BE2C (cell line): ENCODE data around the gene H2AZ2.
"Not testable (repeated sequence)": the region's sequence is repeated elsewhere in the genome, so short reads cannot be mapped to it uniquely, and the experiment has no call there.

ENCODE experiments used
- DNase-seq: peaks from one replicate; pipeline ENCODE4 v3.0.0-alpha.2; 2020
- H3K27me3 ChIP-seq: fragments of 250-450 bp; sonication (Bioruptor Pico); 2 replicates; pipeline ENCODE4 v1.5.1; 2020; ENCODE audit warnings: mild to moderate bottlenecking
- H3K36me3 ChIP-seq: fragments of 250-450 bp; sonication (Bioruptor Pico); 2 replicates; pipeline ENCODE4 v1.5.1; 2020; ENCODE audit warnings: mild to moderate bottlenecking
- H3K4me1 ChIP-seq: fragments of 250-450 bp; sonication (Bioruptor Pico); 2 replicates; pipeline ENCODE4 v1.5.1; 2020
- H3K4me3 ChIP-seq: 2 replicates; pipeline ENCODE4 v1.5.1; 2011; ENCODE audit warnings: low read depth, low read length
- H3K9me3 ChIP-seq: fragments of 250-450 bp; sonication (Bioruptor Pico); 2 replicates; pipeline ENCODE4 v1.5.1; 2020
- TF ChIP-seq, protein P1 (sequence below): IDR thresholded peaks from 2 replicates; pipeline ENCODE4 v1.5.1; 2012; ENCODE audit warnings: mild to moderate bottlenecking, low read depth, low read length

The H2AZ2 gene

DNA sequence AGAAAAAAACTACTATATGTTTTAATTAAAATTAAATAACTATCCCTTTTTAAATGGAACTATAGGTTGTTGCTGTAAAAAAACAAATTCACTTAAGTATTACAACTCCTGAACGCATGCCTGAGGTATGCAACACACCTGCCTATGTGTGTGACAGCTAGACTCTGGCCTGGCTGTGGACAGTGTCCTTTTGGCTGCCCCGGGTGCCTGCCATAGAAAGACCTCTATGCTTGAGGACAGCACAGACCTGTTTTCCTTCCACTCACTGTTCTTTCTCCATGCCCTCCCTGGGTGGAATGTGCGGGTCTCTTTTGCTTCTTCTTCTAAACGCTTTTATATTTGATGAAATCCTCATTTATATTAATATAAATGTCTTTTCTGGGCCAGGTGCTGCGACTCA lies 57.9 kb downstream of the H2AZ2 start:
- DNase-seq = no peak
- TF ChIP-seq, protein P1, sequence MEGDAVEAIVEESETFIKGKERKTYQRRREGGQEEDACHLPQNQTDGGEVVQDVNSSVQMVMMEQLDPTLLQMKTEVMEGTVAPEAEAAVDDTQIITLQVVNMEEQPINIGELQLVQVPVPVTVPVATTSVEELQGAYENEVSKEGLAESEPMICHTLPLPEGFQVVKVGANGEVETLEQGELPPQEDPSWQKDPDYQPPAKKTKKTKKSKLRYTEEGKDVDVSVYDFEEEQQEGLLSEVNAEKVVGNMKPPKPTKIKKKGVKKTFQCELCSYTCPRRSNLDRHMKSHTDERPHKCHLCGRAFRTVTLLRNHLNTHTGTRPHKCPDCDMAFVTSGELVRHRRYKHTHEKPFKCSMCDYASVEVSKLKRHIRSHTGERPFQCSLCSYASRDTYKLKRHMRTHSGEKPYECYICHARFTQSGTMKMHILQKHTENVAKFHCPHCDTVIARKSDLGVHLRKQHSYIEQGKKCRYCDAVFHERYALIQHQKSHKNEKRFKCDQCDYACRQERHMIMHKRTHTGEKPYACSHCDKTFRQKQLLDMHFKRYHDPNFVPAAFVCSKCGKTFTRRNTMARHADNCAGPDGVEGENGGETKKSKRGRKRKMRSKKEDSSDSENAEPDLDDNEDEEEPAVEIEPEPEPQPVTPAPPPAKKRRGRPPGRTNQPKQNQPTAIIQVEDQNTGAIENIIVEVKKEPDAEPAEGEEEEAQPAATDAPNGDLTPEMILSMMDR = no peak
- no peaks in the 10 kb centered on the region for H3K4me1 ChIP-seq
- no peaks in the 10 kb centered on the region for H3K27me3 ChIP-seq
- no peak overlapping the region for H3K4me3 ChIP-seq
- H3K36me3 ChIP-seq = no peaks in the 10 kb centered on the region
- H3K9me3 ChIP-seq = no peaks in the 10 kb centered on the region

DNA sequence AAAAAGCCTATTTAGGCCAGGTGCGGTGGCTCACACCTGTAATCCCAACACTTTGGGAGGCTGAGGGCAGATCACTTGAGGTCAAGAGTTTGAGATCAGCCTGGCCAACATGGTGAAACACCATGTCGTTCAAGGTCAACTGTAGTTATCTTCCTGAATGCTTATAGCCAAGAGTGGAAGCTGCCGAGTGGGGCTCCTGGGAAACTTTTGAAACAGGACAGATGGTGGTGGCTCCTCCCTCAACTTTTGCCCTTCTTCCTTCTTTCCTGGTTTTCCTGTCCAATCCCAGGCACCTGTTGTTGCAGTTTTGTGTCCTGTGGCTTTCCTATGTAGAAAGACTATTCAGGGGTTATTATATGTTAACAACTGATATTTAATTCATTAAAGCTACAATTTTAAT lies 60.1 kb downstream of the H2AZ2 start:
- H3K27me3 ChIP-seq = no peaks in the 10 kb centered on the region
- H3K36me3 ChIP-seq = no peaks in the 10 kb centered on the region
- no peak for DNase-seq
- H3K9me3 ChIP-seq = no peaks in the 10 kb centered on the region
- H3K4me3 ChIP-seq = no peak overlapping the region
- H3K4me1 ChIP-seq = no peaks in the 10 kb centered on the region
- TF ChIP-seq, protein P1 = no peak

DNA sequence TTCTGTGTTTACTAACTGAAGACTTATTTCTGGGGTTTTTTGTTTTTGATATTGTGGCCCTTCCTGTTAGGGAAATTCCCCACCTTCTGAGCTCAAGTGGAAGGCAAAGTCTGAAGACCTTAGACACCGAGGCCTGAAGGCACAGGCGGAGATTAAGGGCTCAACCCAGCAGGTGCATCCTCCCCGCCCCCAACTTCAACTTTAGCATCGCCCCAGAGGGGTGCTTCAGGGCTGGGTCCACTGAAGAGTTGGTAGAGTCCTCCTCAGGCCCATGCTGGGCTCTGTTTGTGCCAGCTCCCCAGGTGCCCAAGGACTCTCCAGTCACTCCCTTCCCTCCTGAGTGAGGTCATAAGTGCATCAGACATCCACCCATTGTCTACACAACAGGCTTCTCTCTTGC lies 60.8 kb downstream of the H2AZ2 start:
- DNase-seq = no peak
- H3K4me1 ChIP-seq = no peaks in the 10 kb centered on the region
- H3K9me3 ChIP-seq = no peaks in the 10 kb centered on the region
- H3K4me3 ChIP-seq = no peak overlapping the region
- H3K27me3 ChIP-seq = no peaks in the 10 kb centered on the region
- no peaks in the 10 kb centered on the region for H3K36me3 ChIP-seq
- TF ChIP-seq, protein P1 = no peak

DNA sequence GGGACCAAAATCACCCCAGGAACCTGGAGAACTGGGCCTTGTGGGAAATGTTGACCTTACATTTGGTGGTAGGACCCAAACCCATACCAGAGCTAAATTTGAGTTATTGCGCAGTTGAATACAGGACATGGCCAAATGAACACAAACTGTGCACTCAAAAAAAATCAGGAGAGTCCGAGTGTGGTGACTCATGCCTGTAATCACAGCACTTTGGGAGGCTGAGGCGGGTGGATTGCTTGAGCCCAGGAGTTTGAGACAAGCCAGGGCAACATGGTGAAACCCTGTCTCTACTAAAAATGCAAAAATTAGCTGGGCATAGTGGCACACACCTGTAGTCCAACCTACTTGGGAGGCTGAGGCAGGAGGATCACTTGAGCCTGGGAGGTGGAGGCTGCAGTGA lies 62.7 kb downstream of the H2AZ2 start:
- H3K4me3 ChIP-seq, H3K4me1 ChIP-seq, DNase-seq, H3K9me3 ChIP-seq, H3K36me3 ChIP-seq, H3K27me3 ChIP-seq: not testable (repeated sequence)

DNA sequence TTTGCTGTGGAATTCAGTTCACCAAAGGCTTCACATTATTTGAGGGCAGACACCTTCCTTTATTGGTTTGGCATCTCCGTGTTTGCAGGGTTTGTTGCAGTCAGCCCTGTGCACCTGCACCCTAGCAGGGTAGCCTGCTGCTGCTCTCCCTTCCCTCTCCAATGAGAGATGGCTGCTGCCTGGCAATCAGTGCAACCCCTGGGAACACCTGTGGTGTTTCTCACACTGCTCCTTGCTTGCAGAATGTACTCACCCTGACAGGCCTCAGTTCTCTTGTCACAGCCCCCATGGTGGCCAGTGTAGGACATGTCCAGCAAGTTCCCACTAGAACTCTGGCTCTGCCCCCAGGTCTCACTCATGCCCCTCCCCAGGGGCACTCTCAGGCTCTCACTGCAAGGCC lies 63.5 kb downstream of the H2AZ2 start:
- TF ChIP-seq, protein P1 = no peak
- Histone ChIP-seq H3K4me3 (no peak overlapping the region), H3K27me3 (no peaks in the 10 kb centered on the region), H3K4me1 (no peaks in the 10 kb centered on the region), H3K9me3 (no peaks in the 10 kb centered on the region), H3K36me3 (no peaks in the 10 kb centered on the region)
- no peak for DNase-seq

DNA sequence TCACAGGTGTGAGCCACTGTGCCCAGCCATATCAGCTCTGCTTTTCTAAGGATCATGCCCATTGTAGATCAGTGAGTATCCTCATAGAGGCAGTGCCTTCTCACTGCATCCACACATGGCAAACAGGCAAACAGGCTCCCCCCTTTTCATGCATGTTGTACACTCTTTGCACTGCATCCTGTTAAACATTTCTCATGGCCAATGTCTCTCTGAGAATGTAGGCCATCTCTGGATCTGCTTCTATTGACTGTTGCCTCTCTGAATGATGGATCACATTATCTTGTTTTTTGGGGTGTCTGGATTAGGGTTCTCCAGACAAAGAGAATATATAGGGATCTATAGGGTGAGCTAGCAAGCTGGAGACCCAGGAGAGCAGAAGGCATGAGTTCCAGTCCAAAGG lies 64.5 kb downstream of the H2AZ2 start:
- no peaks in the 10 kb centered on the region for H3K4me1 ChIP-seq
- TF ChIP-seq, protein P1 = no peak
- no peak for DNase-seq
- no peaks in the 10 kb centered on the region for H3K9me3 ChIP-seq
- H3K27me3 ChIP-seq = no peaks in the 10 kb centered on the region
- H3K4me3 ChIP-seq = no peak overlapping the region
- H3K36me3 ChIP-seq = no peaks in the 10 kb centered on the region

DNA sequence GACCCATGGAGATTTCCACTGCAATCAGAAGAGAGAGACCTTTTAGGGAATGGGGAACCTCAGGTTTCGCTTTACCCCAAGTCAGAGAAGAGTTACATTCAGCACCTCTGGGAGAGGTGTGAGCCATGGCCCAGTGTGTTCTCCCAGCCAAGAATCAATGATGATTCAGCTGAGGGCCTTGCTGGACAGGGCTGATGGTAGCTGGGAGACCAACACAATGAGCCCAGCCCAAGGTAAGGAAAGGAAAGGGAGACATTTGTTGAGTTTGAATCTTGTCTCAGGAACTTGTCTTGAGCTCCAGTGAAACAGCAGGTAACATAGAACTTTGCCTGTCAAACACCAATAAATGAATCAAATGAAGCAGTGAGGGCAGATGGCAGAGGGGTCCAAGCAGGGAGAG lies 65.4 kb downstream of the H2AZ2 start:
- Histone ChIP-seq H3K4me3 (no peak overlapping the region), H3K4me1 (no peaks in the 10 kb centered on the region), H3K9me3 (no peaks in the 10 kb centered on the region), H3K36me3 (no peaks in the 10 kb centered on the region), H3K27me3 (no peaks in the 10 kb centered on the region)
- TF ChIP-seq, protein P1 = no peak
- no peak for DNase-seq
